Panc1 (cell line): ENCODE data around the gene PRIMPOL. TPM values are rescaled to one million over a fixed set of nuclear protein-coding genes. Genes with fewer than 3 reads are reported as not detected.

Experiments
- ATAC-seq: fragments of 200-7000 bp; cut with Tn5 transposase; 2 replicates; pipeline ENCODE4 v1.9.1; 2020; ENCODE audit warnings: mild to moderate bottlenecking, moderate library complexity
- BruUV-seq: library from RNA; stranded (reverse); fragments of 400-500 nt; replicated peaks from 2 replicates; lab custom pipeline; 2021; lab: Mats Ljungman, UMichigan
- CTCF ChIA-PET: fragments of 300-600 bp; sonication (Branson Sonifier 250); formaldehyde crosslinking; loops from one replicate; lab custom pipeline; 2022; ENCODE audit warnings: antibody characterized with exemption; lab: Charles Lee
- POLR2A ChIA-PET: fragments of 300-600 bp; sonication (Branson Sonifier 250); formaldehyde crosslinking; loops from one replicate; lab custom pipeline; 2022; ENCODE audit warnings: antibody characterized with exemption; lab: Charles Lee
- DNase-seq: peaks from one replicate; pipeline ENCODE4 v3.0.0-alpha.2; 2010; ENCODE audit warnings: low read depth, low spot score
- H3K27ac ChIP-seq: 2 replicates; pipeline ENCODE4 v1.5.1; 2011; ENCODE audit warnings: mild to moderate bottlenecking, low read length, inconsistent platforms
- H3K27me3 ChIP-seq: fragments of 200-500 bp; sonication (Bioruptor generic); 2 replicates; pipeline ENCODE4 v1.6.0; 2014; ENCODE audit warnings: low read length, inconsistent platforms; ENCODE audit not compliant: control insufficient read depth, insufficient read depth
- H3K36me3 ChIP-seq: fragments of 200-500 bp; sonication (Bioruptor generic); 2 replicates; pipeline ENCODE4 v1.5.1; 2014; ENCODE audit warnings: inconsistent platforms, mild to moderate bottlenecking, low read length, moderate library complexity; ENCODE audit not compliant: control insufficient read depth, insufficient read depth
- H3K4me1 ChIP-seq: 2 replicates; pipeline ENCODE4 v1.5.1; 2011; ENCODE audit warnings: inconsistent platforms, mild to moderate bottlenecking, low read length, moderate library complexity; ENCODE audit not compliant: control insufficient read depth, insufficient read depth
- H3K4me3 ChIP-seq, 2 experiments: 2 replicates each; pipeline ENCODE4 v1.5.1; 2011 to 2012; ENCODE audit warnings: low read depth in 2 of 2, low read length in 2 of 2, mild to moderate bottlenecking in 2 of 2, inconsistent platforms in 1 of 2, moderate library complexity in 1 of 2
- H3K9me3 ChIP-seq: fragments of 200-500 bp; sonication (Bioruptor generic); 2 replicates; pipeline ENCODE4 v1.5.1; 2014; ENCODE audit warnings: low read depth, mild to moderate bottlenecking, inconsistent platforms, low read length, moderate library complexity; ENCODE audit not compliant: control insufficient read depth, insufficient read depth
- POLR2AphosphoS5 ChIP-seq: IDR thresholded peaks from 2 replicates; pipeline ENCODE4 v1.6.1; 2012; ENCODE audit warnings: mild to moderate bottlenecking, low read depth, low read length, moderate library complexity
- SIN3A ChIP-seq: IDR thresholded peaks from 2 replicates; pipeline ENCODE4 v1.6.1; 2012; ENCODE audit warnings: low read depth, mild to moderate bottlenecking, low read length, moderate library complexity, borderline replicate concordance; ENCODE audit not compliant: insufficient read depth
- TCF7L2 ChIP-seq: IDR thresholded peaks from 2 replicates; pipeline ENCODE4 v1.6.1; 2011; ENCODE audit warnings: mild to moderate bottlenecking, low read depth, low read length, inconsistent platforms
- in situ Hi-C: cut with HindIII; loops from 2 replicates; pipeline ENCODE4 v1.10.0; 2016; ENCODE audit warnings: low sequenced_read_pairs, low pct_unique_long_range_greater_than_20kb
- intact Hi-C: fragments of 100-400 bp; cut with micrococcal nuclease; formaldehyde crosslinking; loops from one replicate; pipeline ENCODE4 v1.10.0; 2022; ENCODE audit not compliant: unreplicated experiment
- total RNA-seq: library from RNA; stranded (reverse); gene quantifications from one replicate; pipeline ENCODE4 v1.2.1, GENCODE V29; 2021; ENCODE audit not compliant: unreplicated experiment
- TF ChIP-seq, protein P1 (sequence below), 2 experiments: IDR thresholded peaks; 2 replicates each; pipeline ENCODE4 v1.6.1; 2011 to 2012; ENCODE audit warnings: low read depth in 2 of 2, control low read depth in 1 of 2, low read length in 1 of 2, mild to moderate bottlenecking in 1 of 2, moderate library complexity in 1 of 2; ENCODE audit not compliant: insufficient read depth in 1 of 2
- TF ChIP-seq, protein P2 (sequence below): fragments of 450-650 bp; IDR thresholded peaks from 2 replicates; pipeline ENCODE4 v1.5.1; 2017; ENCODE audit warnings: mild to moderate bottlenecking

Gene PRIMPOL
- total RNA-seq, 1 experiment from 2014 or later: 11.7 TPM

DNA sequence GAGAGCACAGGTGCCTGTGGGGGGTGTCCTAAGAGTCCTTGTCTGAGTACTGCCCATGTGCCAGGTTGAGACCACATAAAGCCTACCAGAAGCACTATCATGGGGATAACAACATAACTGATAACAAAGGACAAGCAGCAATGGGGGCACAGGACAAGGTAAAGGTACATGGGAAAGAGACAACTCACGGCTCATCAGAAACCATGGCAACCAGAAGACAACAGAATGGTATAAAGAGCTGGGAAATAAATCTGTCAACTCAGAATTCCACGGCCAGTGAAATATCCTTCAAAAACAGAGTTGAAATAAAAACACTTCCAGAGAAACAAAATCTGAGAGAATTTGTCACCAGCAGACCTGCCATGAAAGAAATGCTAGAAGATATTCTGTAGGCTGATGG, 64.3 kb downstream of the PRIMPOL start:
- no peak for ATAC-seq
- H3K27me3 ChIP-seq: no peaks in the 10 kb centered on the region
- no peaks in the 10 kb centered on the region for H3K4me1 ChIP-seq
- no TSS peak for BruUV-seq
- TF ChIP-seq SIN3A (no peak), POLR2AphosphoS5 (no peak), TCF7L2 (no peak)
- TF ChIP-seq, protein P1, sequence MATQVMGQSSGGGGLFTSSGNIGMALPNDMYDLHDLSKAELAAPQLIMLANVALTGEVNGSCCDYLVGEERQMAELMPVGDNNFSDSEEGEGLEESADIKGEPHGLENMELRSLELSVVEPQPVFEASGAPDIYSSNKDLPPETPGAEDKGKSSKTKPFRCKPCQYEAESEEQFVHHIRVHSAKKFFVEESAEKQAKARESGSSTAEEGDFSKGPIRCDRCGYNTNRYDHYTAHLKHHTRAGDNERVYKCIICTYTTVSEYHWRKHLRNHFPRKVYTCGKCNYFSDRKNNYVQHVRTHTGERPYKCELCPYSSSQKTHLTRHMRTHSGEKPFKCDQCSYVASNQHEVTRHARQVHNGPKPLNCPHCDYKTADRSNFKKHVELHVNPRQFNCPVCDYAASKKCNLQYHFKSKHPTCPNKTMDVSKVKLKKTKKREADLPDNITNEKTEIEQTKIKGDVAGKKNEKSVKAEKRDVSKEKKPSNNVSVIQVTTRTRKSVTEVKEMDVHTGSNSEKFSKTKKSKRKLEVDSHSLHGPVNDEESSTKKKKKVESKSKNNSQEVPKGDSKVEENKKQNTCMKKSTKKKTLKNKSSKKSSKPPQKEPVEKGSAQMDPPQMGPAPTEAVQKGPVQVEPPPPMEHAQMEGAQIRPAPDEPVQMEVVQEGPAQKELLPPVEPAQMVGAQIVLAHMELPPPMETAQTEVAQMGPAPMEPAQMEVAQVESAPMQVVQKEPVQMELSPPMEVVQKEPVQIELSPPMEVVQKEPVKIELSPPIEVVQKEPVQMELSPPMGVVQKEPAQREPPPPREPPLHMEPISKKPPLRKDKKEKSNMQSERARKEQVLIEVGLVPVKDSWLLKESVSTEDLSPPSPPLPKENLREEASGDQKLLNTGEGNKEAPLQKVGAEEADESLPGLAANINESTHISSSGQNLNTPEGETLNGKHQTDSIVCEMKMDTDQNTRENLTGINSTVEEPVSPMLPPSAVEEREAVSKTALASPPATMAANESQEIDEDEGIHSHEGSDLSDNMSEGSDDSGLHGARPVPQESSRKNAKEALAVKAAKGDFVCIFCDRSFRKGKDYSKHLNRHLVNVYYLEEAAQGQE (IDR thresholded peaks at IDR 0.05; ENCODE audit: insufficient read depth in 1 of 2, low read depth in 2 of 2, low read length in 1 of 2): no peak
- TF ChIP-seq, protein P2, sequence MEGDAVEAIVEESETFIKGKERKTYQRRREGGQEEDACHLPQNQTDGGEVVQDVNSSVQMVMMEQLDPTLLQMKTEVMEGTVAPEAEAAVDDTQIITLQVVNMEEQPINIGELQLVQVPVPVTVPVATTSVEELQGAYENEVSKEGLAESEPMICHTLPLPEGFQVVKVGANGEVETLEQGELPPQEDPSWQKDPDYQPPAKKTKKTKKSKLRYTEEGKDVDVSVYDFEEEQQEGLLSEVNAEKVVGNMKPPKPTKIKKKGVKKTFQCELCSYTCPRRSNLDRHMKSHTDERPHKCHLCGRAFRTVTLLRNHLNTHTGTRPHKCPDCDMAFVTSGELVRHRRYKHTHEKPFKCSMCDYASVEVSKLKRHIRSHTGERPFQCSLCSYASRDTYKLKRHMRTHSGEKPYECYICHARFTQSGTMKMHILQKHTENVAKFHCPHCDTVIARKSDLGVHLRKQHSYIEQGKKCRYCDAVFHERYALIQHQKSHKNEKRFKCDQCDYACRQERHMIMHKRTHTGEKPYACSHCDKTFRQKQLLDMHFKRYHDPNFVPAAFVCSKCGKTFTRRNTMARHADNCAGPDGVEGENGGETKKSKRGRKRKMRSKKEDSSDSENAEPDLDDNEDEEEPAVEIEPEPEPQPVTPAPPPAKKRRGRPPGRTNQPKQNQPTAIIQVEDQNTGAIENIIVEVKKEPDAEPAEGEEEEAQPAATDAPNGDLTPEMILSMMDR: no peak
- peaks cover 6% of the 10 kb centered on the region for H3K36me3 ChIP-seq
- POLR2A ChIA-PET: no interaction called here
- no peak for DNase-seq
- H3K9me3 ChIP-seq: no peaks in the 10 kb centered on the region
- intact Hi-C loops: no loop called here
- CTCF ChIA-PET: no interaction called here
- no peak overlapping the region for H3K27ac ChIP-seq
- in situ Hi-C loops: no loop called here
- H3K4me3 ChIP-seq: no peak overlapping the region

DNA sequence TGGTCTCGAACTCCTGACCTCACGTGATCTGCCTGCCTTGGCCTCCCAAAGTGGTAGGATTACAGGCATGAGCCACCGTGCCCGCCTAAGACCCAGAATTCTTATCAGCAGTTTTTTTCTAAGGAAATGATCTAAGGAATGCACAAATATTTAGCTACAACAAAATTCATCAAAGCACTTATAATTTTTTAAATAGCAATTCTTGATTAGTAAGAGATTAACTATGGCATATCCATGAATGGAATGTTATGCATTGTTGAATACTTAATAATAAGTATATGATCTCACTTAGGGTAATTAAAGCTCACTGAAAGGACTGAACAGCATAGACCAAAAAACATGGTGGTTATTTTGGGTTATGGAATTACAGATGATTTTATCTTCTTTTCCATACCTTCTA, 66.0 kb downstream of the PRIMPOL start:
- in situ Hi-C loops (no loop called here), intact Hi-C loops (no loop called here)
- Histone ChIP-seq H3K27me3 (no peaks in the 10 kb centered on the region), H3K4me3 (no peak overlapping the region), H3K27ac (no peak overlapping the region), H3K4me1 (no peaks in the 10 kb centered on the region), H3K36me3 (peaks cover 4% of the 10 kb centered on the region), H3K9me3 (no peaks in the 10 kb centered on the region)
- no peak for DNase-seq
- BruUV-seq: no TSS peak
- POLR2A ChIA-PET: no interaction called here
- no peak for ATAC-seq
- CTCF ChIA-PET: no interaction called here
- TF ChIP-seq TCF7L2 (no peak), SIN3A (no peak), POLR2AphosphoS5 (no peak)
- TF ChIP-seq, protein P1 (IDR thresholded peaks at IDR 0.05; ENCODE audit: insufficient read depth in 1 of 2, low read depth in 2 of 2, low read length in 1 of 2): no peak
- TF ChIP-seq, protein P2: no peak
